CD14-positive monocyte (primary cell): ENCODE results near the gene MGAT5. TPM values are rescaled to one million over a fixed set of nuclear protein-coding genes. Genes with fewer than 3 reads are reported as not detected.

ENCODE experiments used
- DNase-seq, 3 donors: peaks; one replicate each; pipeline ENCODE4 v3.0.0-alpha.2; 2011 to 2022
- H2AFZ ChIP-seq: 2 replicates; pipeline ENCODE4 v1.6.0; 2012; ENCODE audit warnings: mild to moderate bottlenecking, low read depth, low read length, inconsistent platforms; ENCODE audit not compliant: insufficient read depth, poor library complexity, severe bottlenecking
- H3K27ac ChIP-seq, 2 donors: 1 replicate in 1 of 2; 2 replicates in 1 of 2; pipeline ENCODE4 v1.5.1; 2012 to 2013; ENCODE audit warnings: low read length in 2 of 2, control low read depth in 1 of 2, inconsistent platforms in 1 of 2, low read depth in 1 of 2, mild to moderate bottlenecking in 1 of 2
- H3K27me3 ChIP-seq, 2 donors: one replicate each; pipeline versions ENCODE4 v1.6.0 to v1.6.1; 2011 to 2013; ENCODE audit warnings: low read length in 2 of 2; ENCODE audit not compliant: control insufficient read depth in 2 of 2, insufficient read depth in 2 of 2
- H3K36me3 ChIP-seq, 2 donors: replicated peaks in 1 of 2; 1 replicate in 1 of 2; 2 replicates in 1 of 2; pipeline versions ENCODE4 v1.5.1 to v1.6.1; 2012 to 2013; ENCODE audit warnings: low read length in 2 of 2, control low read depth in 1 of 2, inconsistent platforms in 1 of 2, mild to moderate bottlenecking in 1 of 2; ENCODE audit not compliant: insufficient read depth in 2 of 2, control insufficient read depth in 1 of 2
- H3K4me1 ChIP-seq, 2 donors: 1 replicate in 1 of 2; 2 replicates in 1 of 2; pipeline versions ENCODE4 v1.5.1 to v1.6.1; 2012 to 2013; ENCODE audit warnings: low read length in 2 of 2, control low read depth in 1 of 2, inconsistent platforms in 1 of 2, mild to moderate bottlenecking in 1 of 2, moderate library complexity in 1 of 2; ENCODE audit not compliant: insufficient read depth in 2 of 2, control insufficient read depth in 1 of 2
- H3K4me2 ChIP-seq: replicated peaks from 2 replicates; pipeline ENCODE3; 2012; ENCODE audit warnings: low read length, moderate library complexity, mild to moderate bottlenecking; ENCODE audit not compliant: poor library complexity, severe bottlenecking; ENCODE audit errors: extremely low read depth
- H3K4me3 ChIP-seq, 3 experiments: fragments of 200-600 bp in 1 of 3; sonication (generic) in 1 of 3; replicated peaks in 1 of 3; 1 replicate in 2 of 3; 2 replicates in 1 of 3; pipeline ENCODE4 v1.5.1; 2011 to 2013; ENCODE audit warnings: low read length in 3 of 3, mild to moderate bottlenecking in 3 of 3, control low read depth in 2 of 3, low read depth in 2 of 3, inconsistent platforms in 1 of 3, moderate library complexity in 1 of 3
- H3K79me2 ChIP-seq: 2 replicates; pipeline ENCODE4 v1.6.0; 2012; ENCODE audit warnings: mild to moderate bottlenecking, control low read depth, inconsistent platforms, low read length, moderate library complexity; ENCODE audit not compliant: insufficient read depth
- H3K9ac ChIP-seq: 2 replicates; pipeline ENCODE4 v1.6.0; 2017; ENCODE audit warnings: low read length, mild to moderate bottlenecking; ENCODE audit not compliant: insufficient read depth, poor library complexity, severe bottlenecking
- H3K9me3 ChIP-seq, 2 donors: replicated peaks in 1 of 2; 1 replicate in 1 of 2; 2 replicates in 1 of 2; pipeline versions ENCODE4 v1.5.1 to v1.6.1; 2012 to 2013; ENCODE audit warnings: low read length in 2 of 2, control low read depth in 1 of 2; ENCODE audit not compliant: control insufficient read depth in 1 of 2, insufficient read depth in 1 of 2
- H4K20me1 ChIP-seq: 2 replicates; pipeline ENCODE4 v1.6.0; 2012; ENCODE audit warnings: mild to moderate bottlenecking, low read length, control low read depth, moderate library complexity; ENCODE audit not compliant: insufficient read depth
- H3K27ac Mint-ChIP-seq, 7 donors: one replicate each; pipeline ENCODE4 v1.8.0; 2020; ENCODE audit warnings: mild to moderate bottlenecking in 7 of 7, mixed read lengths in 7 of 7, moderate library complexity in 6 of 7, inconsistent platforms in 2 of 7
- H3K27me3 Mint-ChIP-seq, 3 donors: one replicate each; pipeline ENCODE4 v1.8.0; 2021 to 2022; ENCODE audit warnings: low read depth in 3 of 3, mild to moderate bottlenecking in 3 of 3, mixed read lengths in 3 of 3, moderate library complexity in 3 of 3, inconsistent platforms in 1 of 3
- H3K36me3 Mint-ChIP-seq, 2 donors: one replicate each; pipeline ENCODE4 v1.8.0; 2020; ENCODE audit warnings: mixed read lengths in 2 of 2, inconsistent platforms in 1 of 2, mild to moderate bottlenecking in 1 of 2
- H3K4me1 Mint-ChIP-seq: one replicate; pipeline ENCODE4 v1.8.0; 2020; ENCODE audit warnings: mild to moderate bottlenecking, mixed read lengths
- H3K4me3 Mint-ChIP-seq, 2 donors: one replicate each; pipeline ENCODE4 v1.8.0; 2020; ENCODE audit warnings: mild to moderate bottlenecking in 2 of 2, mixed read lengths in 2 of 2, moderate library complexity in 1 of 2
- H3K9me3 Mint-ChIP-seq, 7 donors: one replicate each; pipeline ENCODE4 v1.8.0; 2020 to 2022; ENCODE audit warnings: mixed read lengths in 7 of 7, mild to moderate bottlenecking in 6 of 7, moderate library complexity in 6 of 7, inconsistent platforms in 2 of 7
- CTCF ChIP-seq: fragments of 200-600 bp; IDR thresholded peaks from one replicate; pipeline ENCODE4 v1.8.0; 2022; ENCODE audit warnings: antibody characterized with exemption, mild to moderate bottlenecking
- WGBS: methylation state at CpG from one replicate; pipeline ENCODE4 v1.1.5; 2013; ENCODE audit warnings: missing lambda C conversion rate; ENCODE audit not compliant: insufficient coverage; 5-methylcytosine and 5-hydroxymethylcytosine counted together
- intact Hi-C, 2 donors: fragments of 100-400 bp; cut with micrococcal nuclease; formaldehyde crosslinking; loops; one replicate each; pipeline versions ENCODE4 v1.15.0 to v1.15.1; 2023
- polyA plus RNA-seq, 3 donors: library from polyadenylated mRNA; depleted of rRNA in 1 of 3; unstranded in 2 of 3; stranded (reverse) in 1 of 3; fragments of 300-500 nt in 2 of 3; fragments of >200 nt in 1 of 3; fragmentation: Illumina TruSeq in 2 of 3; gene quantifications; 1 replicate in 2 of 3; 2 replicates in 1 of 3; pipeline ENCODE4 v1.2.3, GENCODE V29; 2012 to 2021

Gene MGAT5
- polyA plus RNA-seq, 3 donors, result 1.9 to 6.6 (median 2.4) TPM

GRCh38 chr2:134249755-134250154 is 4.1 kb upstream of the MGAT5 start:
- Histone ChIP-seq H3K4me2 (no peak overlapping the region), H3K27ac (no peak overlapping the region), H2AFZ (no peak overlapping the region), H3K36me3 (peaks cover 5 to 7% of the 10 kb centered on the region in 2 donors), H3K9ac (no peak overlapping the region), H4K20me1 (peaks cover 36% of the 10 kb centered on the region), H3K9me3 (no peaks in the 10 kb centered on the region), H3K27me3 (no peaks in the 10 kb centered on the region), H3K4me1 (peaks cover 9 to 10% of the 10 kb centered on the region in 2 donors), H3K79me2 (peaks cover 30% of the 10 kb centered on the region), H3K4me3 (no peak overlapping the region)
- intact Hi-C loops, result no loop called here
- no peak overlapping the region for H3K27ac Mint-ChIP-seq
- H3K36me3 Mint-ChIP-seq, result peaks cover 6 to 11% of the 10 kb centered on the region in 2 donors
- DNase-seq, result no peak
- no peaks in the 10 kb centered on the region for H3K9me3 Mint-ChIP-seq
- TF ChIP-seq CTCF, result no peak
- WGBS, result no CpG with 5 or more reads among the region's 2 CpGs
- no peak overlapping the region for H3K4me3 Mint-ChIP-seq
- no peaks in the 10 kb centered on the region for H3K27me3 Mint-ChIP-seq
- H3K4me1 Mint-ChIP-seq, result peaks cover 66% of the 10 kb centered on the region

- intact Hi-C loops, result no loop called here
- H3K4me2 ChIP-seq, result no peak overlapping the region
Observed at GRCh38 chr2:134250840-134251461, 2.9 kb upstream of the MGAT5 start.

More at GRCh38 chr2:134250840-134251461, 2.9 kb upstream of the MGAT5 start:
- H2AFZ ChIP-seq, result no peak overlapping the region
- H3K36me3 Mint-ChIP-seq, result peaks cover 11 to 18% of the 10 kb centered on the region in 2 donors
- WGBS, result 86% methylated on average over 2 of the region's 8 CpGs
- no peak overlapping the region for H3K4me3 ChIP-seq
- peaks cover 25% of the 10 kb centered on the region for H3K79me2 ChIP-seq
- peaks cover 30% of the 10 kb centered on the region for H4K20me1 ChIP-seq
- H3K4me3 Mint-ChIP-seq, result no peak overlapping the region
- no peaks in the 10 kb centered on the region for H3K9me3 ChIP-seq
- peaks cover 5 to 7% of the 10 kb centered on the region in 2 donors for H3K36me3 ChIP-seq
- peaks cover 9 to 10% of the 10 kb centered on the region in 2 donors for H3K4me1 ChIP-seq
- H3K27me3 Mint-ChIP-seq, result no peaks in the 10 kb centered on the region
- peak overlapping the region in 3 of 7 donors; percentile 30 to 57 (median 48) for H3K27ac Mint-ChIP-seq
- no peak overlapping the region for H3K9ac ChIP-seq
- no peaks in the 10 kb centered on the region for H3K27me3 ChIP-seq
- H3K27ac ChIP-seq, result no peak overlapping the region
- peaks cover 57% of the 10 kb centered on the region for H3K4me1 Mint-ChIP-seq
- no peak for TF ChIP-seq CTCF
- no peaks in the 10 kb centered on the region for H3K9me3 Mint-ChIP-seq
- peak in 2 of 3 donors; percentile 24 to 38 for DNase-seq
